GM12875 (cell line): ENCODE measurements around the gene CHL1.

Experiments used
- H3K4me3 ChIP-seq: one replicate; pipeline ENCODE4 v1.5.1; 2011; ENCODE audit warnings: low read depth, low read length, control low read depth
- CTCF ChIP-seq: IDR thresholded peaks from 2 replicates; pipeline ENCODE4 v1.5.1; 2011; ENCODE audit warnings: low read depth, mild to moderate bottlenecking, control low read depth, inconsistent platforms, low read length, moderate library complexity, borderline replicate concordance; ENCODE audit not compliant: insufficient read depth

The CHL1 gene

GRCh38 chr3:436053-436452, 239.5 kb downstream of the CHL1 start:
- TF ChIP-seq CTCF = no peak
- H3K4me3 ChIP-seq = no peak overlapping the region

GRCh38 chr3:440826-441225, 244.3 kb downstream of the CHL1 start:
- no peak for TF ChIP-seq CTCF
- H3K4me3 ChIP-seq = no peak overlapping the region

DNA sequence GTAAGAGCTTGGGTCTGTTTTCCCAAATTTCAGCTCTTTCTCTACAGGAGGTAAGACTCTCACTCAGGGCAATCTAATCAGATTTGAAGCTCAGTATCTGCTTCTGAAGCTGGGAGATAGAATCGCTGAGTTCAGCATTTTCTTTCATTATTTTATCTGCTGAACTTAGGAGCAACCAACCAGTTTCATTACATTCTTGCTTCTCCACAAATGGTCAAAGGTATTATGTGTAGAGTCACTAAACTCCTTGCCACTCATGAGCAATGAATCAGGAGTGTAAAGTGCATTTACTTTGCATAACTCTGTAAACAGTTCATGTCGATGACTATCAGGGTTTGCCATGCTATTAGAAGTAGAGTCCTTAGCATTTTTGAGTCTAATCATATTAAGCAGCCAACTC, 249.4 kb downstream of the CHL1 start:
- H3K4me3 ChIP-seq = no peak overlapping the region
- no peak for TF ChIP-seq CTCF

DNA sequence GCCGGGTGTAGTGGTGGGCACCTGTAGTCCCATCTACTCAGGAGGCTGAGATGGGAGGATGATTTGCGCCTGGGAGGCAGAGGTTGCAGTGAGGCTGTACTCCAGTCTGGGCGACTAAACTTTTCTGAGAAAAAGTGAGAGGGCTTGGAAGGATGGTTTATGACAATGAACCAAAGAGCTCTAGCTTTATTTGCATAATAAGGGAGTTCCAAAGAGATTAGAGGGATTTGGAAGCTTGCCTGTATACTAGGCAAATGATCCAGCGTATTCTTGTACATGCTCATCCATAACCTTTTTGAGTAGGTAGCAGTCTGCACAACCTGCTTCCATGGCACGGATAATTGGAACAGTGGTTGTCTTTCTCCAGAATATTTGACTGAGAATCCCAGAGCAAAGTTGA, 251.1 kb downstream of the CHL1 start:
- no peak overlapping the region for H3K4me3 ChIP-seq
- TF ChIP-seq CTCF = no peak

GRCh38 chr3:449711-450110, 253.1 kb downstream of the CHL1 start:
- no peak for TF ChIP-seq CTCF
- H3K4me3 ChIP-seq = no peak overlapping the region

DNA sequence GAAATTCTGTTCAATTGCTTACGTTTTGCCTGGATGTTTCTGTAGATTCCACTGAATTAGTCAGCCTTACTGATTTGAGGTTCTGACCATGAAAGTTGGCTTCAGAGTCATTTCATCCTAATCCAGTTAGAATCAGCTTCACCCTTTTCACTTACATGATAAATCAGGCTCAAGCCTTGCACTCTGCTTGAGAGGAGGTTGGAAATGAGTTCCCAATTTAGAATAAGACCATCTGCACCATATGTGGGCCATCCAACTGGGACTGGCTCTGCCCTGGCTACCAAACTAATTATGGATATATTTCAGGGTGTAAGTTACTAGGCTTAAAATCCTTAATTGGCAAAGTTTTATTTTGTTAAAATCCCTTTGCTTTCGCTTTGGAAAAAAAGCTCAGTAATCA, 255.7 kb downstream of the CHL1 start:
- no peak for TF ChIP-seq CTCF

DNA sequence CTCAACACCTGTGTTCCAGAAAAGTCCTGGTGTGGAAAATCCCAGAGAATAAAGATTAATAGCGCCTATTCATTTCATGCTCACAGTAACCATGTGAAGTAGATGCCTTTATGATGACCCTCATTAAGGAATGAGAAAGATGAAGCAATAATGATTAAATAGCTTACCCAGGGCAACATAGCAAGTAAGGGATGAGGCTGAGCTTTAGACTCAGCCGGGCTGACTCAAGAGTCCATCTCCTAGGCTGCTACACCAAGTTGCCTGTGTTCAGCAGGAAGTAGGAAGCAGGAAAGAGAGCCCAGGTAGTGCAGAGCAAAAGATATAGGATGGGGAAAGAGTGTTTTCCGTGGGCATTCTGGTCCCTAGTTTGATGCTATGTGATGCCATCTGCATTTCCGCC, 256.5 kb downstream of the CHL1 start:
- no peak overlapping the region for H3K4me3 ChIP-seq
- TF ChIP-seq CTCF = no peak

More for the DNA sequence above, 255.7 kb downstream of the CHL1 start:
- no peak overlapping the region for H3K4me3 ChIP-seq
